Adrenal gland (tissue), 12 donors: ENCODE results near the gene MROH8. TPM values are rescaled to one million over a fixed set of nuclear protein-coding genes. Genes with fewer than 3 reads are reported as not detected.

Source experiments
- DNase-seq, 7 donors: peaks; one replicate each; pipeline ENCODE4 v3.0.0-alpha.2; 2019 to 2020
- H3K27ac ChIP-seq, 5 donors: fragments of 200-600 bp; sonication (generic) in 4 of 5; 1 replicate in 3 of 5; 2 replicates in 2 of 5; pipeline versions ENCODE4 v1.5.1 to v1.8.0; 2016 to 2020; ENCODE audit warnings: mild to moderate bottlenecking in 1 of 5
- H3K27me3 ChIP-seq: fragments of 200-600 bp; 2 replicates; pipeline ENCODE4 v1.8.0; 2021
- H3K36me3 ChIP-seq, 2 donors: fragments of 200-600 bp; replicated peaks in 1 of 2; 1 replicate in 1 of 2; 2 replicates in 1 of 2; pipeline versions ENCODE4 v1.5.1 to v1.8.0; 2018 to 2022
- H3K4me1 ChIP-seq, 2 donors: fragments of 200-600 bp; replicated peaks in 1 of 2; 1 replicate in 1 of 2; 2 replicates in 1 of 2; pipeline versions ENCODE4 v1.5.1 to v1.8.0; 2018 to 2021
- H3K4me3 ChIP-seq, 4 donors: fragments of 200-600 bp; sonication (generic) in 3 of 4; one replicate each; pipeline ENCODE4 v1.5.1; 2016 to 2018
- H3K9me3 ChIP-seq, 3 donors: fragments of 200-600 bp; sonication (generic) in 1 of 3; replicated peaks in 1 of 3; 1 replicate in 2 of 3; 2 replicates in 1 of 3; pipeline versions ENCODE4 v1.5.1 to v1.8.0; 2016 to 2021
- CTCF ChIP-seq, 6 experiments: fragments of 450-650 bp in 4 of 6; fragments of 200-600 bp in 2 of 6; sonication (generic) in 1 of 6; IDR thresholded peaks; 1 replicate in 5 of 6; 2 replicates in 1 of 6; pipeline versions ENCODE4 v1.5.1 to v1.8.0; 2016 to 2021; ENCODE audit warnings: antibody characterized with exemption in 6 of 6, mild to moderate bottlenecking in 2 of 6, moderate library complexity in 1 of 6
- POLR2A ChIP-seq, 2 donors: fragments of 450-650 bp; IDR thresholded peaks; one replicate each; pipeline ENCODE4 v1.6.1; 2017; ENCODE audit warnings: antibody characterized with exemption in 2 of 2, mild to moderate bottlenecking in 2 of 2, moderate library complexity in 1 of 2
- WGBS, 4 donors: extraction: QIAGEN DNeasy Blood & Tissue Kit in 2 of 4; methylation state at CpG; one replicate each; pipeline versions ENCODE4 v1.1.5 to v1.1.7; 2013 to 2017; 5-methylcytosine and 5-hydroxymethylcytosine counted together
- intact Hi-C, 2 donors: fragments of 100-400 bp; cut with DNase I; formaldehyde crosslinking; loops; one replicate each; pipeline versions ENCODE4 v1.14.1 to v1.15.0; 2022 to 2023
- polyA plus RNA-seq, 3 donors: library from polyadenylated mRNA; stranded (reverse); fragments of 200-250 nt in 2 of 3; fragments of 350-450 nt in 1 of 3; fragmentation: Illumina TruSeq in 1 of 3; extraction: RNeasy Lipid Tissue Mini Kit (QIAGEN cat#74804) in 1 of 3; gene quantifications; one replicate each; pipeline ENCODE4 v1.2.3, GENCODE V29; 2013 to 2014
- total RNA-seq, 9 donors: library from RNA; depleted of rRNA in 4 of 9; stranded (reverse); fragments of >200 nt in 4 of 9; fragments of 120-200 nt in 1 of 9; fragmentation: NEBNext Ultra II Directional in 1 of 9; extraction: Animal tissue kit (Norgen Biotek cat#: 25700) in 1 of 9; gene quantifications; one replicate each; pipeline versions ENCODE4 v1.1.0 to v1.2.4, GENCODE V29; 2013 to 2023
- donor health status: healthy with polysubstance abuse.
- donor health status: Bipolar disorder and iron deficiency.
- donor health status: DM: yes; HTN: yes; CAD: no.
- donor health status: DM: no; HTN: no; CAD: no.
- donor health status: DM: no; HTN: no; CAD: no.
- donor health status: DM: yes; HTN: yes; CAD: no.

The MROH8 gene
- total and polyA plus RNA-seq, 12 donors: 1.3 to 13.8 (median 3.8) TPM

GRCh38 chr20:37179683-37180524, 556 bp upstream of the MROH8 start:
- H3K27me3 ChIP-seq: no peaks in the 10 kb centered on the region
- intact Hi-C loops: loop anchor here in 1 of 2 donors (5.0 kb wide), 1 partner anchor 228 kb away; the partner anchor contains the start of gene SAMHD1
- peaks cover 0 to 16% of the 10 kb centered on the region in 2 donors for H3K36me3 ChIP-seq
- WGBS, 4 donors: 7 to 13% (median 10%) methylated on average over 10 to 15 of the region's 15 CpGs
- H3K4me1 ChIP-seq: peaks cover 10 to 32% of the 10 kb centered on the region in 2 donors
- TF ChIP-seq POLR2A (IDR thresholded peaks at IDR 0.05): no peak
- TF ChIP-seq CTCF (IDR thresholded peaks at IDR 0.05): no peak
- no peak for DNase-seq
- H3K9me3 ChIP-seq: no peaks in the 10 kb centered on the region
- peak overlapping the region; percentile 67 to 96 (median 94) for H3K4me3 ChIP-seq
- peak overlapping the region; percentile 88 to 99 (median 96) for H3K27ac ChIP-seq

- WGBS, 4 donors: 94 to 97% (median 95%) methylated on average over 4 of the region's 4 CpGs
- TF ChIP-seq POLR2A (IDR thresholded peaks at IDR 0.05): no peak
- TF ChIP-seq CTCF (IDR thresholded peaks at IDR 0.05): no peak
- Histone ChIP-seq H3K27me3 (no peaks in the 10 kb centered on the region), H3K4me3 (no peak overlapping the region), H3K9me3 (no peaks in the 10 kb centered on the region), H3K36me3 (no peaks in the 10 kb centered on the region), H3K4me1 (peaks cover 0 to 7% of the 10 kb centered on the region in 2 donors), H3K27ac (no peak overlapping the region)
- intact Hi-C loops: no loop called here
- no peak for DNase-seq
These were observed 6.5 kb downstream of the MROH8 start for GRCh38 chr20:37172836-37173235.

GRCh38 chr20:37166867-37167266, 12.5 kb downstream of the MROH8 start:
- TF ChIP-seq CTCF (IDR thresholded peaks at IDR 0.05) (no peak), POLR2A (IDR thresholded peaks at IDR 0.05) (no peak)
- H3K4me1 ChIP-seq: no peaks in the 10 kb centered on the region
- intact Hi-C loops: no loop called here
- 93 to 98% (median 98%) methylated on average over 5 of the region's 5 CpGs for WGBS, 4 donors
- H3K4me3 ChIP-seq: no peak overlapping the region
- no peaks in the 10 kb centered on the region for H3K36me3 ChIP-seq
- no peaks in the 10 kb centered on the region for H3K27me3 ChIP-seq
- no peaks in the 10 kb centered on the region for H3K9me3 ChIP-seq
- DNase-seq: no peak
- H3K27ac ChIP-seq: no peak overlapping the region

- H3K27ac ChIP-seq: no peak overlapping the region
- no peaks in the 10 kb centered on the region for H3K9me3 ChIP-seq
- no peak for TF ChIP-seq CTCF (IDR thresholded peaks at IDR 0.05)
- TF ChIP-seq POLR2A (IDR thresholded peaks at IDR 0.05): no peak
- intact Hi-C loops: no loop called here
- no peaks in the 10 kb centered on the region for H3K4me1 ChIP-seq
- WGBS, 4 donors: 98 to 100% (median 100%) methylated on average over 1 of the region's 1 CpG
- H3K27me3 ChIP-seq: no peaks in the 10 kb centered on the region
- H3K4me3 ChIP-seq: no peak overlapping the region
- no peak for DNase-seq
- H3K36me3 ChIP-seq: no peaks in the 10 kb centered on the region
These were observed 14.3 kb downstream of the MROH8 start for GRCh38 chr20:37165031-37165430.
